K562 (cell line): ENCODE measurements around the gene ITPR3.

Source experiments
- DIDO1 ChIP-seq: fragments of 450-650 bp; IDR thresholded peaks from 2 replicates; pipeline ENCODE4 v1.6.1; 2016; ENCODE audit warnings: low read depth, missing biosample characterization, missing genetic modification characterization
- EZH2 ChIP-seq: IDR thresholded peaks from 2 replicates; pipeline ENCODE4 v1.6.1; 2012; ENCODE audit warnings: low read depth, mild to moderate bottlenecking, inconsistent platforms, low read length, borderline replicate concordance
- GMEB1 ChIP-seq: fragments of 250-450 bp; sonication (Bioruptor Pico); IDR thresholded peaks from 2 replicates; pipeline ENCODE4 v1.4.0; 2020; ENCODE audit warnings: mild to moderate bottlenecking
- KDM1A ChIP-seq, 2 experiments: fragments of 450-650 bp; IDR thresholded peaks; 2 replicates each; pipeline ENCODE4 v1.6.1; 2016; ENCODE audit warnings: mild to moderate bottlenecking in 2 of 2
- MEF2D ChIP-seq: conservative IDR thresholded peaks from 2 replicates; pipeline ENCODE4 v1.6.1; 2016; ENCODE audit warnings: low read depth, missing genetic modification characterization, missing compliant biosample characterization
- NCOA2 ChIP-seq, 2 experiments: fragments of 450-650 bp; IDR thresholded peaks; 2 replicates each; pipeline ENCODE4 v1.6.1; 2018; ENCODE audit warnings: mild to moderate bottlenecking in 2 of 2, moderate library complexity in 1 of 2; ENCODE audit not compliant: partially characterized antibody in 2 of 2
- POLR2AphosphoS5 ChIP-seq: IDR thresholded peaks from 2 replicates; pipeline ENCODE4 v1.6.1; 2011; ENCODE audit warnings: mild to moderate bottlenecking, low read depth, low read length, moderate library complexity; ENCODE audit not compliant: control insufficient read depth, insufficient read depth
- SAP30 ChIP-seq: fragments of 200-600 bp; sonication (generic); IDR thresholded peaks from 2 replicates; pipeline ENCODE4 v1.6.1; 2012; ENCODE audit warnings: borderline replicate concordance, low read depth, mild to moderate bottlenecking, moderate library complexity, low read length, control low read depth, inconsistent platforms; ENCODE audit not compliant: insufficient read depth, poor library complexity, severe bottlenecking
- SMARCE1 ChIP-seq: fragments of 450-650 bp; IDR thresholded peaks from 2 replicates; pipeline ENCODE4 v1.7.1; 2016; ENCODE audit warnings: mild to moderate bottlenecking
- SRSF9 ChIP-seq: fragments of 200-400 bp; formaldehyde crosslinking; IDR thresholded peaks from 2 replicates; pipeline ENCODE4 v1.6.1; 2017; ENCODE audit warnings: low read depth, low read length, borderline replicate concordance
- ZNF140 ChIP-seq: fragments of 250-450 bp; sonication (Bioruptor Pico); IDR thresholded peaks from 2 replicates; pipeline ENCODE4 v1.8.0; 2021; ENCODE audit warnings: moderate library complexity, mild to moderate bottlenecking, inconsistent platforms
- TF ChIP-seq, protein P1 (sequence below): fragments of 450-650 bp; formaldehyde crosslinking; IDR thresholded peaks from 2 replicates; pipeline ENCODE4 v1.4.0; 2022; ENCODE audit warnings: missing genetic modification characterization
- TF ChIP-seq, protein P2 (sequence below), 3 experiments: IDR thresholded peaks in 2 of 3; conservative IDR thresholded peaks in 1 of 3; 2 replicates each; pipeline ENCODE4 v1.5.1; 2011 to 2012; ENCODE audit warnings: low read length in 3 of 3, mild to moderate bottlenecking in 3 of 3, control low read depth in 2 of 3, improper control_type of control experiment in 1 of 3, inconsistent platforms in 1 of 3, low read depth in 1 of 3, mixed read lengths in 1 of 3, moderate library complexity in 1 of 3; ENCODE audit not compliant: insufficient read depth in 2 of 3

- TF ChIP-seq, protein P1, sequence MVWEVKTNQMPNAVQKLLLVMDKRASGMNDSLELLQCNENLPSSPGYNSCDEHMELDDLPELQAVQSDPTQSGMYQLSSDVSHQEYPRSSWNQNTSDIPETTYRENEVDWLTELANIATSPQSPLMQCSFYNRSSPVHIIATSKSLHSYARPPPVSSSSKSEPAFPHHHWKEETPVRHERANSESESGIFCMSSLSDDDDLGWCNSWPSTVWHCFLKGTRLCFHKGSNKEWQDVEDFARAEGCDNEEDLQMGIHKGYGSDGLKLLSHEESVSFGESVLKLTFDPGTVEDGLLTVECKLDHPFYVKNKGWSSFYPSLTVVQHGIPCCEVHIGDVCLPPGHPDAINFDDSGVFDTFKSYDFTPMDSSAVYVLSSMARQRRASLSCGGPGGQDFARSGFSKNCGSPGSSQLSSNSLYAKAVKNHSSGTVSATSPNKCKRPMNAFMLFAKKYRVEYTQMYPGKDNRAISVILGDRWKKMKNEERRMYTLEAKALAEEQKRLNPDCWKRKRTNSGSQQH: no peak
- TF ChIP-seq SAP30 (no peak), GMEB1 (CRISPR knock-in tag) (no peak), EZH2 (no peak), KDM1A (IDR thresholded peaks at IDR 0.05) (no peak), MEF2D (tag) (no peak), POLR2AphosphoS5 (no peak), SRSF9 (no peak), SMARCE1 (no peak), DIDO1 (no peak), NCOA2 (IDR thresholded peaks at IDR 0.05; ENCODE audit: partially characterized antibody in 2 of 2) (no peak), ZNF140 (CRISPR knock-in tag) (no peak)
- TF ChIP-seq, protein P2, sequence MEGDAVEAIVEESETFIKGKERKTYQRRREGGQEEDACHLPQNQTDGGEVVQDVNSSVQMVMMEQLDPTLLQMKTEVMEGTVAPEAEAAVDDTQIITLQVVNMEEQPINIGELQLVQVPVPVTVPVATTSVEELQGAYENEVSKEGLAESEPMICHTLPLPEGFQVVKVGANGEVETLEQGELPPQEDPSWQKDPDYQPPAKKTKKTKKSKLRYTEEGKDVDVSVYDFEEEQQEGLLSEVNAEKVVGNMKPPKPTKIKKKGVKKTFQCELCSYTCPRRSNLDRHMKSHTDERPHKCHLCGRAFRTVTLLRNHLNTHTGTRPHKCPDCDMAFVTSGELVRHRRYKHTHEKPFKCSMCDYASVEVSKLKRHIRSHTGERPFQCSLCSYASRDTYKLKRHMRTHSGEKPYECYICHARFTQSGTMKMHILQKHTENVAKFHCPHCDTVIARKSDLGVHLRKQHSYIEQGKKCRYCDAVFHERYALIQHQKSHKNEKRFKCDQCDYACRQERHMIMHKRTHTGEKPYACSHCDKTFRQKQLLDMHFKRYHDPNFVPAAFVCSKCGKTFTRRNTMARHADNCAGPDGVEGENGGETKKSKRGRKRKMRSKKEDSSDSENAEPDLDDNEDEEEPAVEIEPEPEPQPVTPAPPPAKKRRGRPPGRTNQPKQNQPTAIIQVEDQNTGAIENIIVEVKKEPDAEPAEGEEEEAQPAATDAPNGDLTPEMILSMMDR (IDR thresholded peaks at IDR 0.05 in 2 of 3, conservative IDR thresholded peaks at IDR 0.05 in 1 of 3; ENCODE audit: insufficient read depth in 2 of 3, low read depth in 1 of 3, low read length in 3 of 3): no peak
Observed at GRCh38 chr6:33686225-33686924, 65.3 kb downstream of the ITPR3 start.
